T-helper 2 cell treated with Interferon-gamma antibody and Interleukin-4, amounts not matched to agents 100 ng/mL and 5 ng/mL, for 36 hours (primary cell): ENCODE measurements around the gene CTNNA2. TPM values are rescaled to one million over a fixed set of nuclear protein-coding genes. Genes with fewer than 3 reads are reported as not detected.

Experiments
- intact Hi-C: fragments of 100-400 bp; cut with micrococcal nuclease; formaldehyde crosslinking; loops from one replicate; pipeline ENCODE4 v1.15.1; 2023
- total RNA-seq: library from RNA; stranded (reverse); gene quantifications from 2 replicates; pipeline ENCODE4 v1.2.3, GENCODE V29; 2022

CTNNA2 gene
- total RNA-seq, 1 donor from 2014 or later, result not detected

DNA sequence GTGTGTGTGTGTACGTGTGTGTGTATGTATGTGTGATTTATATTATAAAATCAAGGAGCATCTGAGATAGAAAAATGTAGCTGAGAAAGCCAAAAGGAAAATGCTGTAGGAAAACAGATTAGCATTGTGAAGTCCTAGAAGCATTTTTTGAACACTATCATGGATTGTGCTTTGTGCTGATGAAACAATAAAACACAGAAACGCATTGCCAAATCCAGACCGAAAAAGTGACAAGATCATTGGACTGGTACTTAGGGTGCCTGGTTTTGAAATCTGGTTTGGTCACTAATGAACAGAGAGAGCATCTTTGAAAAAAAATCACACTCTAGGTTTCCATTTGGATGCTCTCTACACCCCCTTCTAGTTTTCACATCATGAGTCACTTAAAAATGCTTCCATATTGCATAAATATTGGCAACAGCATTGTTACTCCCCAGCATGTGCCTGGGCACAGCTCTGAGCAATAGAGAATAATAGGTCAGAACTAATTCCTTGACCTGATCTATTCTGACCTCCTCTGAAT, 1006.3 kb downstream of the CTNNA2 start:
- intact Hi-C loops, result no loop called here

DNA sequence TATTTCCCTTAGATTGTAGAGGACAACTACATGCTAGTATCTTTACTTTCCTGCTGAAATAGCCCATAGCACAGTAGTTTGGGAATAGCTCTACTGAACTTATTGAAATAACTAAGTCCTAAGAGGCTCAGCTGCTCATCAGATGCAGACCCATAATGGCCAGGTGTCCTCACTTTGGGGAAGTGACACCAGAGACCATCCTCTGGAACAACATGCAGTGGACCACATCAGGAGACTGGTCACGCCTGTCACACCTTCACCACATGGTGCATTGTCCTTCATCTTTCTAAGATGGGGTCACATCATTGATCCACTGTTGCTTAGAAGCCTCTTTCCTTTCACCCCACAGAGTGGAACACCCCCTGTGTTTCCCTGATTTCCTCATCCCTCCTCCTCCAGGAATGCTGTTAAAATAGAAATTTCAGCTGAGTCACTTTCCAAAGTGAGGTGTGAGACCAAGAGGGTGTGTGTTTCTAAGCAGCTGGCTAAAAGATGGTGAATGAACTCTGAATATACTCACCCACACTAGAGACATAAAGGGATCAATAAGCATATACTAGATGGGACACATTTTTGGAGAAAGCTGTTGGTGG, 1006.9 kb downstream of the CTNNA2 start:
- intact Hi-C loops, result no loop called here

DNA sequence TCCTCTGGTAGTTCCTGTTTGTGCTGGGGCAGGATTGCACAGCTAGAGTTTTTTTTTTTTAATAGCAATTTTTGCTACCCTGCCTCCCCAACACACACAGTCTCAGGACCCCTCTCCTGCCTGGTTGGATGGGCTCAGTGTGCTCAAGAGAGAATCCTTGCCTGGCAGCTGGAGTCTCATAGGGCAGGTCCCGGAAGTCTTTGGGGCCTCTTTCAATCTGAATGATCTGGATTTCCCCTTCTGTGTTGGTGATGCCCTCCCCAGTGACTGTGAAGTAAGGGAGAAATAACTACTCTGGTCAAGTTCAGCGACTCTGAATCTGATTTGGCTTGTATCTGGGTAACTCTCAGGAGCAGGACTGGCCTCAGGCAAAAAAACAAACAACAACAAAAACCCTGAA, 1012.3 kb downstream of the CTNNA2 start:
- intact Hi-C loops, result no loop called here

DNA sequence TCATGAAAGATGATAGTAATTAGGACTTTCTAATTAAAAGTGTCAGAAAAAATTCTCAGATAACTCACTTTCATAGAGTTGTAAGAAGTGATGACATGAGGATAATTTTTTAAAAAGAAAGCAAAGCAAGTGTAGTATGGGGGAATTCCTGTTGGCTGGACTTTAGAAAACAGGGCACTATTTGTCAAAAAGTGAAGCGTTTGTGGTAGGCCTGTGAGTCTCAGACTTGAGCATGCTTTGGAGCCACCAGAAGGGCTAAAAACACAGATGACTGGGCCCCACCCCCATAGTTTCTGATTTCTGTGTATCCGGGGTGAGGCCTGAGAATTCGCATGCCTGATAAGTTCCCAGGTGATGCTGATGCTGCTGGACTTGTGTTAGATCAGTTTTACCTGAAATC, 1014.3 kb downstream of the CTNNA2 start:
- intact Hi-C loops, result no loop called here

DNA sequence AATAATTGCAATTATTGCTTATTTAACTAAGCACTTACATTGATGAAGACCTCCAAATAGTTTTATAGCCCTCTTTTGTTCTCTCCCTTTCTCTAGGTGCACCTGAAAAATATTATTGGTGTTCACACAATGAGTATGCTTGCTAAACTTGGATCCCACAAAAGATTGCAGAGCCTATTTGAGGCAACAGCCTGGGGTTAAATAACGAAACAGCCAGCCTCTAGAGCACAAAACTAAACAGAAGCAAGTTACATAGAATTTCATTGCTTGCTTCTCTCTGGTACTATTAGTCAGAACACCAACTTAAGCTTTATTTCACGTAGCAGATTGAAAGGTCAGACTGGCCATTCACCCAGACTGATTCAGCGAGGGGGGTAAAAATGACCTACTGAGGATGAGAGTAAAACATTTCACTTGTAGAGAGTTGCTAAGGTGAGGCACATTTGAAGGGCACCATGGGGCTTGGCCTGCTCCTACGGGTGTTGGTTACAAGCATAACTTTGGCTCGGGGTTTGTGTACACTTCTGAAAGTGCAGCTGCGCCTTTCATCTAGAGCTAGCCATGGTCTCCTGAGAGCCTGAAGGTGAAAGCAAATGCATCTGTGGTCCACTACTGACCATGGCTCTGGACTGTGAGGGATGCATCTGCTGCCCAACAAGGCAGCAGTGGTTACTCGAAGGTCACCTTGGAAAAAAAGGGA, 1016.8 kb downstream of the CTNNA2 start:
- intact Hi-C loops, result no loop called here

DNA sequence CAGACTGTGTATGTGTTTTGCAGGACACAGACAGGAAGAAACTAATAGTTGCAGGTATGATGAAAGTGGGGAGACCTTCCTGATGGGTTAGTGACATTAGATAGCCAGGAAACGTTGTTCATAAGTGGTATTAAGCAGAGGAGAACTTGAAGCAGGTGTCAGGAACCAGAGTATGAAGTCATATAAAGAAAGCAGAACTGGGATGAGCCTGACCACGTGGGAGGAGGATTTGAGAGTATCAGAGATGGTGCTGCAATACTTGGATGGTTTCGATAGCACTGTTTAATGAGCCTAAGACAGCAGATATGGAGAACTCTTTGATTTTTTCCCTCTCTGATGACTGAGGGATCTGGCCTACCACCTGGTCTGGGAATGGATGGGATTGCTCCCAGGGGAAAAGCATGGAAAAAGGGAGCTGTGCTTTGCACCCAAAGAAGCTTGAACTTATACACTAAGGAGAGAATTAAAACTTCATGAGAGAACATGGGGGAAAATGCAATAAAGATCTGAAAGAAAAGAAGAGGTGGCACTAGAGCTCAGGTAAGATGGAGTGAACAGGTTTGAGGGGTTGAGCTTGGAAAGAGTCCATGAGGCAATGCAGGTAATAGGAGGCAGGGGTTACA, 1017.7 kb downstream of the CTNNA2 start:
- intact Hi-C loops, result no loop called here

DNA sequence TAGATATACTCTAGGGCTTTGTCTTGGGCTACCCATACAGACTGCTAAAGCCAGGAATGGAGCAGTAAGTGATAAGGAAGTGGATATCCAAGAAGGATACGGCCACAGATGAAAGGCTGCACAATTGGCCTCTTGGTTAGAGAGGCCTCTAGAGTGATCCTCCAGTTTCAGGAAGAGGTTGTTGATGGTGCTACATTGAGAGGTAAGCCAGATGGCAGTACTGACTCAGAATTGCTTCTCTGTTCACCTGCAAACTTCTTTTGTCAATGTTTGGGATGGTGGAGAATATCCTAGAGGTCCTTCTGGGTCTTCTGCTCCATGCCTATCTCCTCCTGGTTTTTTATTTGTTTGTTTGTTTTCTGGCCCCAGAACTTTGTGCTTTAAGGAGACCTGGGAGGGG, 1018.5 kb downstream of the CTNNA2 start:
- intact Hi-C loops, result no loop called here

DNA sequence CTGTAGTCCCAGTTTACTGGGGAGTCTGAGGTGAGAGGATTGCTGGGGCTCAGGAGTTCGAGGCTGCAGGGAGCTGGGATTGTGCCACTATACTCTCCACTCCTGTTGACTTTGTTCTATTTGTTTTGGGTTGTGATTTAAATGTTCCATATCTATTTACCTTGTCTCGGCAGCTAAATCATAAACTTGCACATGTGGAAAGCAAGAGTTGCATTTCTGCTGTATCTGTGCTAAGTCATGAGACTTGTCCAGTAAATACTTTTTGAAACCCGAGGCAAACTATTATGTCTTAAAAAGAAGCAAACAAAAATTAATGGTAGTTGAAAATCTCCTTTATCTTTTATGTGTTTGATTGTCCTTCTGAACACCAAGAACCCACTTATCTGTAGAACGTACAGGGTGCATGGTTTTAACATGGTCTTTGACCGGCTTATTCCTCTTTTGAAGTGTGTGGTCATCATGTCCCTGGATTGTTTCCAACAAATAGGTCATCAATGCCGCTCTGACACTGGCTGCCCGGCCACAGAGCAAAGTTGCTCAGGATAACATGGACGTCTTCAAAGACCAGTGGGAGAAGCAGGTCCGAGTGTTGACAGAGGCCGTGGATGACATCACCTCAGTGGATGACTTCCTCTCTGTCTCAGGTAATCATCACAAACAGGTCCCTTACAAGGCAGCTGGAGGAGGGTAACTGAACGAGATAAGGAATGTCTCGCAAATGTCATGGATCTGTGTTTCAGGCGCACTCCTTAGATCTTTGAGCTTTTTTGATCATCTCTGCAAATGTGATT, 1032.8 kb downstream of the CTNNA2 start:
- intact Hi-C loops, result no loop called here

DNA sequence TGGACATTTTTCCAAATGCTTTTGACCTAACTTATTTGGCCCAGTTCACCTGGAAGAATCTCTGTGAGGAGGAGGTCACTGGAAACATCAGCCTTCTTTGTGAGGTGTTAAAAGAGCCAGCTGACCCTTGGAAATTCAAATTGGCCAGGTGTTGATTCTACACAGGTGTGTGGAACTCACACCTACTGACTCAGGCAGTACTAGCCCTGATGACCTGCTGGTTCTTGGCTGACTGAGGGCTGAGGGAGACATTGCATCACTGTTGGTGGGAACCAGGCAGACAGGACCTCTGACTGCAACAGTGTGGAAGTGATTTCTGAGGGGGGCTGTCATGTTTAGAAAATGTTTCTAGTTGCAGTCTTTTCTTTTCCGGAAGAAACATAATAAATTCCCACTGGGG, 1033.9 kb downstream of the CTNNA2 start:
- intact Hi-C loops, result no loop called here

DNA sequence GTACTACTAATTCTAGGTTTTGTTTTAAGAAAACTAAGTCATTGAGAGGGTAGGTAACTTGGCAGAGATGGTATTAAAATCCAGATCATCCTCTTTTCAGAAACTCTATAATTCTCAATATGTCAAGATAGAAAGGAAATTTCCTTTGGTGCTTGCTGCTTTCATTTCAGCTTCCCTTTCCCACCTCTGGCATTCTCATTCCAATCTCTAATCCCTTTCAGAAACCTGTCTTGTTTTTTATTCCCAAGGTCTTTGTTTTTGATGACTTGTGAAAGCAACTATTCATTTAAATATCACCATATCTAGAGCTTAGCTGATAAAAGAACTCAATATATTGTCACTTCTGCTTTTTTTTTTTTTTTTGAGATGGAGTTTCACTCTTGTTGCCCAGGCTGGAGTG, 1034.5 kb downstream of the CTNNA2 start:
- intact Hi-C loops, result no loop called here

DNA sequence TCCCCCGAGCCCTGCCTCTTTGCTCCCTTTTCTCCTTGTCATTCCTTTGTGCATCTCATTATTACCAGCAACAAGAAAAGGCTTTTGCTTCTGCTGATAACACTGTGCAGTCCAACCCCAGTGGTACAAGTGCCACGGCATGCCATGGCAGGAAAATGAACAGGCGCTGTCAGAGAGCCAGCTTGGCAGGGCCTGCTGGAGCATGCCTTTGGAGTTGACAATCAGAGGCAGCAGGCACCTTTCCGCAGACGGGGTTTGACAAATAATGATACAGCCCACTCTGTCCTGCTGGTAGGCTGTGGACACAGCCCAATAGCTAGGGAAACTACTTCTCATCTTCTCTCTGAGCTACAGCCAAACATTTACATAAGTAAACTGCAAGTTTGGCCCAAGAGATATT, 1035.6 kb downstream of the CTNNA2 start:
- intact Hi-C loops, result no loop called here

DNA sequence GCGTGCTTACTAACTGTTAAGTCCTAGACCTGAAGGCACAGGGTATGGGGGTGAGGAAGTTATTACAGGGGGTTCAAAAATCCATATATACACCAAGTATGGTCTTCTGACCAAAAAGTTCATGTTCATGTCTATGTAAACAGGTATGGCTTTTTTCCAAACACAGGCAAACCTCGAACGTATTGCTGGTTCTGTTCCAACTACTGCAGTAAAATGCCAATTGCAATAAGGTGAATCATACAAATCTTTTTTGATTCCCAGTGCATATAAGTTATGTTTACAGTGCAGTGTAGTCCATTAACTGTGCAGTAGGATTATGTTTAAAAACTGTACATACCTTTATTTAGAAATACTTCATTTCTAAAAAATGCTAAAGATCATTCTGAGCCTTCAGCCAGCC, 1037.0 kb downstream of the CTNNA2 start:
- intact Hi-C loops, result no loop called here

DNA sequence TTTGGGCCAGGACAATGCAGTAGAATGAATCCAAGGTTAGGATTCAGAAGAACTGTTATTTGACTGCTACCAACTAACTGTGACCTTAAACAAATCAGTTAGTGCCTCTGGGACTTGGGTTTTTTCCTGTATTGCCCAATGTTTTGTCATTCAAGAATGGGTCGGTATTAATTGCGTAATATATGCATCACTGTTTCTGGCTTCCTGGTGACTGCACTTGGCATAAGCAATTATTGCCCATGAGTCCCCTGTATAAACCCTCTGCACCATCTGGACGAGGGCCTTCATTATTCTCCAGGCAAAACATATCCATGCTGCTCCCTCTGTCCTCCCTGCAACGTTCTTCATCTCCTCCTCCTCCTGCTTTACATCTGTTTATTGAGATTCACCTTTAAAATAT, 1047.5 kb downstream of the CTNNA2 start:
- intact Hi-C loops, result no loop called here

DNA sequence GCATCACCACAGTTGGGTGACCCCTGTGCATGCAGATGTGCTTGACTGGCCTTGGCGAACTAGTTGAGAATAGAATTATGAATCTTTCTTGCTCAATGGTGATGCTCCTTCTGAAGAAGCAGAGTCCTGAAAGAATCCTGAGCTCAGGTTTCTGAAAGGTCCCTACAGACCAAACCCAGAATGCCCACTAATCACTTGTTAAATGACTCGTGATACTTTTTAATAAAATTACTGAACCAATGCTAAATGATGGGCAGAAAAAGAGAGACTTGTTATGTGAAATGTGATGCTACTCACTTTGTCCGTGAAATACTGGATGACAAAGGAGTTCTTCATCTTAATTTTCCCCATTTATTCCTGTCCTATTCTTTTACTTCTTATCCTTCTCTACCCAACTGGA, 1055.2 kb downstream of the CTNNA2 start:
- intact Hi-C loops, result no loop called here

DNA sequence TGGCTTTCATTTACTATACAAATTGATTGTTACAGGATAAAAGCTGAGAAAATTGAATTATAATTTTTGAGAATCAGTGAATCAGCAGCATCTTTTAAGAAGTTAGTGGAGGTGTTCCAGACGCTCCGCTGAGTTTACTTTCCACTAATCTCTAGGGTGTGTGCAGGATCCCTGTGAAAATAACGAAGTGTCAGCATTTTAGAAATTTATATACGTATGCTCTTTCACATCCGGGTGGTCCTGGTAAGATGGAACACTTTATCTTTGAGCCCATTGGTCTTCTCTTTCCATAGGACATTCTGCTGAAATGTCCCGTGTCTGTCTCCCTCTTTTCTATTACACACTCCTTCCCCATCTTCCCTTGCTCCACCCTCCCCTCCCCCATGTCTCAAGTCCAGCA, 1060.3 kb downstream of the CTNNA2 start:
- intact Hi-C loops, result no loop called here

DNA sequence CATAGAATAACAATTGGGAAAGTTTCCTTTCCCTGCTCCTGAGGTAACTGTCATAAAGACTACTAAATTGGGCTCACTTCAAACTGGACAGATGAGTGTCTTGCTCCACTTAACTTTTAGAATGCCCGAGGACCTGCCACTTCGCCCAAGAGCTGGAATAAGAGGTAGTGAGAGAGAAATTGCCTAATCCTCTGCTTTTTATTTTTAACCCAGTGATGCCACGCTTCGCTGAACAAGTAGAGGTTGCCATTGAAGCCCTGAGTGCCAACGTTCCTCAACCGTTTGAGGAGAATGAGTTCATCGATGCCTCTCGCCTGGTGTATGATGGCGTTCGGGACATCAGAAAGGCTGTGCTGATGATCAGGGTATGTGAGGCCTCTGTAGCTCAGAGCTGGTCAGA, 1061.1 kb downstream of the CTNNA2 start:
- intact Hi-C loops, result no loop called here

DNA sequence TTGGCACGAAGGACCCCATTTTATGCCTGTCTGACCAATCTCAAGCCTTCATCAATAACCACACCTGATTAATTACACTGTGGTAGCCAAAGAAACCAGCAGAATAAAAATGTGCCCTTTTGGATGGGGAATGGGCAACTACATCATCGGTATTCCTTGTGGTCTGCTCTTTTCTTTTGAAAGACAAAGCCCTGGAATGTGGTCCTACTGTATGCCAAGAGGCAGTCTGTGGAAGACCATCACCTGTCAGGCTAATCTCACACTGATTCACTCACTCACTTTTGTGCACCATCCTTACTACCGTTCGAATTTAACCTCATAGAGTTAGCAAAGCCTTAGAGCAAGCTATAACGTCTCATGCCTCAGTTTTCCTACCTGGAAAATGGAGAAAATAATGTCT, 1066.9 kb downstream of the CTNNA2 start:
- intact Hi-C loops, result no loop called here

DNA sequence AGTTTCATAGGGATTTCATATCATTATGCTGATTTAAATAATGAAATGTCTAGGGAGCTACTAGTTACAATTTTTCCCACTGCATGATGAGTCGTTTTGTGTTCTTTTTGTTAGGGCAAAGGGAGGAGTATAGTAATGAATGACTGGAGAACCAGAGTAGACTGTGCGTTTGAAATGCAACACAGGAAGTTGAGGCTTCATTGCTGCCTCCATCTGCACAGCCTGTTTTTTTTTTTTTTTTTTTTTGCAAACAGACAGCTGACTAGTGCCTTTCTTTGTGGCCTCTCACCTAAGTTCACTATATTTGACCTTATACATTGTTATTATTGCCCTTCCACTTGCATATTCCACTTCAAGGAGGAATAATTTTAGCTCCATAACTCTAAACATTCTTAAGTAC, 1078.4 kb downstream of the CTNNA2 start:
- intact Hi-C loops, result no loop called here

DNA sequence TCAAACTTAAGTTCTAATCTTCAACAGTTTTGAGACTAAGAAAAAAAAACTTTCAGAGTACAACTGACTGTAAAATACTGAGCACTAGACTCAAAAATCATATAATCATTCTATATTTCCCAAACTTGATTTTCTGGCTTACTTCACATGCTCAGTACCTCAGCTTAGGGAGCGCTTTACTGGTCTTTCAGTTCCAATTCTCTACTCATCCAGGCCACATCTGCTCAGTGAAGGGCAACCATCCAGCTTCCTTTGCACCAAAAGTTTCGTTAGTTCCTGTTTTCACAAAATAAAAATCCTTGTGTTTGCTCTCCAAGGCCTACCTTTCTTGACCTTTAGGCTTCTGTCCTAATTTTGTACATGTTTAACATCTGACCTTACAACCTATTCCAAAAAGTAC, 1079.3 kb downstream of the CTNNA2 start:
- intact Hi-C loops, result no loop called here

DNA sequence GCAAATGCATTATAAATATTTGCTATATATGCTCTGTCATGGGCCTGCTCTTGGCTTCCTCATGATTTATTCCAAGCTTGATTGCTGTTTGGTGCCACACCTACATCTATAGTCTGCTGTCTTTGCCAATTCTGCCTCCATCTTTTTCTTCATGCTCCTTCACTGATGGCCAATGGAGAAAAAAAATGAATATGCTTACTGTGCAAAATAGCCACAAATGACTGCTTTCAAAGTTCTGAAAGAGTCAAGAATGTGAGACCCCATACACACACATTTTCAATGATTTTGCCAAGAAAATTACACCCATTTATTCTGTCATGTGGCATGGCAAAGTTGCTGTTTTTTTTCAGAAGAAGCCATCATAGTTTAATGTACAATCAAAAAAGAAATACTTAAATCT, 1097.3 kb downstream of the CTNNA2 start:
- intact Hi-C loops, result no loop called here

DNA sequence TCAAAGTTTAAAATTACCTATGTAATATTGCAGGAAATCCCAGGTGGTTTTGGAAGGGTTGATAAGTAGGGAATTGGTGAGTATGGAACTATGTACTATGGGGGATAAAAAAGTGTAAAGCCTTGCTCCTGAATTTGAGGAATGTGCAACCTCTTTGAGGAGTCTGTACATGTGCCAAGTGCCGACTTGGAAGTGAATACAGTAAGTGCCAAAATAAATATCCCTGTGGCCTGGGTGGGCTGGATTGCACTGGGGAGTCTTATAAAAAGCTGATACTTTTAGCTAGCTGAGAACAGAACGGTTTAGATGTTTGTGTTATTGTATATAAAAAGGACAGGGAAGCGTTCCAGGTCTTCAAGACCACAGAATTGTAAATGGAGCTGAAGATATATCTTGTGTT, 1108.8 kb downstream of the CTNNA2 start:
- intact Hi-C loops, result no loop called here

DNA sequence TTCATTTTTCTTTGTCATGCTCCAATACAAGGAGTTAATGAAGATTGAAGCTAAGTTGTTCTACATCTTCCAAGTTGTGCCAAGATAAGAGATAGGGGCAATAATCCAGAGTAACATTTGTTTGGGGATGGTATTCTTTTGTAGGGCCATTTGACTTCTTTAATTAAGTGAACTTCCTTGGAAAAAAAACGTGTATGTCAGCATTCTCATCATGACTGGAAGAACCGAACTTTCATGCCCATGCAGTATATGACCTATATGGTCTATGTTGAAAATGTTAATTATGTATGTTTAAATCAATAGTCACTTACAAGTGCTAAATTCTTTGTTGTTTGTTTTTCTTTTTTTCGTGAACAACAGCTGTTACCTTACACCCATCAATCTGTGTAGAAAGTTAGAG, 1111.2 kb downstream of the CTNNA2 start:
- intact Hi-C loops, result no loop called here
